ENCODE data around the gene HCN2.
A peak's percentile ranks its signal among the peaks of the same experiment; 100 is the strongest.
"Not testable (repeated sequence)": the region's sequence is repeated elsewhere in the genome, so short reads cannot be mapped to it uniquely, and the experiment has no call there.

Gene HCN2

DNA sequence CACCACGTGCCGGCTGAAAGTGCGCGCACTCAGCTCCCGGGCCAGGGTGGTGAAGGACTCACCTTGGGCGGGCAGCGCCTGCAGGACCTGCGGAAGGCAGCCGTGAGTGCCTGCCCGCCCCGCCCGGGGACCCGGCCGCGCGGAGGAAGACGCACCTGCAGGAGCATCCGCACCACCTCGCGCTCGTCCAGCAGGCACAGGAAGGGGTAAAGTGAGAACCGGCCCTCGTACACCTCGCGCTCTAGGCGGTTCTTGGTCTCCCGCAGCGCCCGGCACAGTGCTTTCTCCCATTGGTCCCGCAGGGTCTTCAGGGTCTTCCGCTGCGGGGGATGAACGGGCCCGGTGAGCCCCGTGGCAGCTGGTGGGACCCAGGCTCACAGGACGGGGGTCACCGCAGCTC is 33.0 kb downstream of the HCN2 start:
- no peak for DNase-seq

DNA sequence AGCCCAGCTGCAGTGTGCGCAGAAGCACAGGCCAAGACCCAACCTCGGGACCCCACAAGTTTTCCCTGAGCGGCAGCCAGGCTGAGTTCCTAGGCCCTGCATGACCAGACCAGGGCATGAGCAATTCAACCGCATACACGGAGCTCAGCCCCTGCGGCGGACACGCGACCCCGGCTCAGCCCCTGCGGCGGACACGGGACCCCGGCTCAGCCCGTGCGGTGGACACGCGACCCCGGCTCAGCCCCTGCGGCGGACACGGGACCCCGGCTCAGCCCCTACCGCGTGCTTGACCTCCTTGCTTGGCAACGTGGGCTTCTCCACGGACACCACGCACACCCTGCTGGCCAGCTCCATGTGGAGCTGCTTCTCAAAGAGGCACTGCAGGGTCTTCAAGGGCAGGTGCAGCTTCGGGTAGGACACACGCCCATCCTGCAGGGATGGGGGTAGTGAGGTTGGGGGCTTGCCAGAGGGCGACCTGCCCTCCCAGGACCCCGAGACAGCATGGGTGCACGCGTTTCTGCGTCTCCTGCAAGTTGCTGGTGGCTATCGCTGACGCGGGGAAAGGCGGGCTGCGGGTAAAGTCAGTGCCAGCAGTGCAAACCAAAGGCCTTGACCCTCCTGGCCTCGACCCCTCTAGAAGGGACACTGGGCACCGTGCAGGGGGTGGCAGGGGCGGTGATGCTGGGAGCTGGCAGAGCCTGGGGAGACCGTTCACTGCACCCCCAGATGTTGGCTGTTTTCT is 33.7 kb downstream of the HCN2 start:
- DNase-seq = no peak

DNA sequence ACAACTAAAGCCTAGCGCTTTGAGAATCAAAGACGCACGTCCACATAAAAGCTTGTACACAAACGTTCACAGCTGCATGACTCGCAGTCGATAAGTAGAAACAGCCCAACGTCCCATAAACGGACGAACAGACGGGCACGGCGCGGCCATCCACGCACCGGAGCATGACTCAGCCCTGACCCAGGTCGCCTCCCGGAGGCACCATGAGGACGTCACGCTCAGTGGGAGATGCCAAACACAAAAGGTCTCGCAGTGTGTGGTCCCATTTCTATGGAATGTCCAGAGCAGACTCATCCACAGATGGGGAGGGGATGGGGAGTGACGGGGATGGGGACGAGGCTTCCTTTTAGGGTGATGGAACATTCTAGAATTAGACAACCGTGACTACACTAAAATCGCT is 34.3 kb downstream of the HCN2 start:
- DNase-seq = no peak

DNA sequence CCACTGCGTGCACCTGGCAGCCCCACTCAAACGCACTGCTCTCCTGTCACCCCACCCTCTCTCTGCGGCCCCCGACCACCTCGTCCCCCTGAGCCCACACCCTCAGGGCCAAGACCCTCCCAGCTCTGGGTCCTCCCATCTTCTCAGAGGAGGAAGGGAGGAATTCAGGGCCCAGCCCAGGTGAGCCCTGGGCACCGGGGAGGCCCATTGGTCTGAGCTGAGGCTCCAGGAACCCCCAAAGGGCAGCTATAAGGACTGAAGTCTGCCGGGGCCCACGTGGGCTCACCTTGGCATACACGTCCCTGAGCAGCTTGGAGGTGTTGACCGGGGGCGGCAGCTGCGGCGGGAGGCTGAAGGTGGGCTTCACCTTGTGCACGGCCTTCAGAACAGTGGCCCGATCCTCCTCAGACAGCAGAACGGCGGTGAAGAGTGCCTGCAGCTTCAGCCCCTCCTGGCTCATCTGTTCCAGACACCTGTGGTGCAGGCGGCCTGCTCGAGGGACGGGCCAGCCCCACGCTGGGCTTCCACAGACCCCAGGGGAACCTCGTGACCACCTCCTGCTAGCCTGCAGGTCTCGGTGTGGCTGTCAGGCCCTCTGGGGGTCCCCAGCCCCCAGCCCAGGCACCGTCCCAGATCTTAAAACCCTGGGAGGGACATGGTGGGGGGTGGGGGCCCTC is 34.9 kb downstream of the HCN2 start:
- no peak for DNase-seq

DNA sequence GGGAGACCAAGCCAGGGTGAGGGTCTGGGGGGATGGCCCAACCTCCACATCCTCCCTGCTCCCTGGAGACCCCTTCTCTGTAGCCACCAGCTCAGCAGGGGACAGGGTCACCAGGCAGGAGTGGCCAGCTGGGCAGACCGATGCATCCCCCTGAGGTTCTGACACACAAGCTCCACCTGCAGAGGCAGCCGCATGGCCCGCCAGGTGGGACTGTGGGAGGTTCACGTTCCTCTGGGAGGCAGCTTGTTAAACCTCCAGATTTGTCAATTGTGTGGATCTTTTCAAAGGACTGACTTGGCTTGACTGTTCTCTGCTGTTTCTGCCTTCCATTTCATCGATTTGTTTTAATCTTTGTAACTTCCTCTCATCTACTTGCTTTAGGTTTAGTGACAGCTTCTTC is 35.6 kb downstream of the HCN2 start:
- DNase-seq = no peak

DNA sequence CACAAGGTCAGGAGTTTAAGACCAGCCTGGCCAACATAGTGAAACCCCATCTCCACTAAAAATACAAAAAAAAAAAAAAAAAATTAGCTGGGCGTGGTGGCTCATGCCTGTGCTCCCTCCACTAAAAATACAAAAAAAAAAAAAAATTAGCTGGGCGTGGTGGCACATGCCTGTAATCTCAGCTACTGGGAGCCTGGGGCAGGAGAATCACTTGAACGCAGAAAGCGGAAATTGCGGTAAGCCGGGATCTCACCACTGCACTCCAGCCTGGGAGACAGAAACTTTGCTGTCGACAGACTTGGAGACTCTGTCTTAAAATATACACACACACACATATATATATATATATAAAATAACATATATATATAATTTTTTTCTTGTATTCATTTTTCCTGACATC is 36.9 kb downstream of the HCN2 start:
- not testable (repeated sequence) for DNase-seq

DNA sequence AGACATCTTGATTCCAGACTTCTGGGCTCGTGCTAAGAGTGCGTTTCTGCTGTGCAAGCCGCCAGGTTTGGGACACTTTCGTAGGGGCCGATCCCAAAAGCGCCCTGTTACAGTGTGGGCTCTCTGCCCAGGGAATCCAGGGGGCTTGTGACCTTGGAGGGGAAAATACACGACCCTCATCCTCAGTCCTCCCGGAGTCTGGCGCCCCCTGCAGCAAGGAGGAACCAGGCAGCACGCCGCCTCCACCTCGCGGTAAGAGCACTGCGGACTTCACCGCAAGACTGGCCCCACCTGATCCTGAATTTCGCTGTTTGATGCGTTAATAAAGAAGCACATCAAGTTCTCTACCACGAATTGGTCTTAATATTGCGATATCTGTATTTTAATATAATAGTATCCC is 38.5 kb downstream of the HCN2 start:
- DNase-seq = no peak

DNA sequence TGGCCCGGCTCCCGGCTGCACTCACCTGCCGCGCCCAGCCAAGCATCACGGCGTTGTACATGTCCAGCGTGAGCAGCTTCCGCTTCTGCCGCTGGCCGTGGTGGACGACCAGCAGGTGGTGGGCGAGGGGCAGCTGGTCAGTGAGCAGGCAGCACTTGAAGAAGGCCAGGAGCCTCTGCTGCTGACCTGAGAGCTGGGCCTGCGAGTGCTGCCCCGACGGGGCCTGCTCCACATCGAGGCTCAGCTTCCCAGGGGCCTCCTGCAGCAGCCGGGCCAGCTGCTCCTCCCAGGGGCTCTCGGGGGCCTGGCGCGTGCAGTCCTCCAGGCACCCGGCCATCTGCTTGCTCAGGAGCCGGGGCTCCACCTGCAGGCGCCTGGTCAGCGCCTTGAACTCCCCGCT is 39.8 kb downstream of the HCN2 start:
- DNase-seq = not testable (repeated sequence)

DNA sequence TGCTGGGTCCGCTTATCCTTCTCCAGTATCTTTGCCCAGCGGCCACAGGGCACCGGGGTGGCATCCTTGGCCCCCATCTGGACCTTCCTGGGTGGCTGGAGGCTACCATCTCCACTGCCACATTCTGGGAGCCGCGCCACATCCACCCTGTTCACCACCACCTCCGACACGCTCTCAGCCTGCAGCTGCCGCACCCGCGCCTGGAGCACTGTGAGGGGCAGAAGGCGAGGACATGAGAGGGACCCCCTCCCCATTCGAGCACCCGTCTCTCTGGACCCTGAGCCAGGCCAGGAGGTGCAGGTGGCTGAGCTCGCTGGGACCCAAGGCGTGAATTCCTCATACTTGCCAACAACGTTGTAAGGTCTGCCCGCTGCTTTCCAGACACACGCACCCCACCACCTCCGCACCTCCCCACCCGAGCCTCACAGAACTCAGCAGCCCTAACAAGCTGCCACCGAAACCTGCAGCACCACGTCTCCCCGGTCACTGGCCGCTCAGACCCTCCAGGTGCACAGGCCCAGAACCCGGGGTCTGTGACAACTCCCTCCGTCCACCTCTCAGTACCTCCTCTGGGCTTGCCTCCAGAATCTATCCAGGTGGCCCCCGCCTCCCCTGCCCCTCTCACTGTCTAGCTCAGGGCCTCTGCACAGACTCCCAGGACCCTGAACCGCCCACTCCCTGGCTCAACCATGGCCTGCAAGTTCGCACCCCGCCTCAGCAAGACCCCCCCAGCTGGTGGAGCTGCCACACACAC is 40.5 kb downstream of the HCN2 start:
- no peak for DNase-seq

DNA sequence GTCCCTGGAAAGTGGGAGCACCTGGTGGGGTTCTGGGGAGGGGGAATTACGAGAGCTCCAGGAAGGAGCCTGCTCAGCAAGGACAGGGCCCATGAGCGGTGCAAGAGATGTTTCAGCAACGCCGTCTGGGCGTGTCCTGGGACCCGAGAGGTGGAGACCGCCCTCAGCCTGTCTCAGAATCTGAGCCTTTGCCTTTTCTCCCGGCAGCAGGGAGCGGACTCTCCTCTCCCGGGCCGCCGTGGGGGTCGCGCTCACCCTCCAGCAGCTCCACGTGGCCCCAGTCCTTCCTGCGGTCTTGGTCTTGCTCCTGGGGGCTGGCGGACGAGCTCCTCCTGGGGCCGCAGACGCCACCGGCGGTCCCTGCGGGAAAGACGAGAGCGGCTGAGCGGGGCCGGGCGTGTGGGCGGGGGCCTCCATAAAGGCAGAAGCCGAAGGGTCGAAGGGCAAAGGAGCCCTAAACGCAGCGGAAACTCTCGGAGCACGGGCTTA is 42.9 kb downstream of the HCN2 start:
- DNase-seq = no peak

DNA sequence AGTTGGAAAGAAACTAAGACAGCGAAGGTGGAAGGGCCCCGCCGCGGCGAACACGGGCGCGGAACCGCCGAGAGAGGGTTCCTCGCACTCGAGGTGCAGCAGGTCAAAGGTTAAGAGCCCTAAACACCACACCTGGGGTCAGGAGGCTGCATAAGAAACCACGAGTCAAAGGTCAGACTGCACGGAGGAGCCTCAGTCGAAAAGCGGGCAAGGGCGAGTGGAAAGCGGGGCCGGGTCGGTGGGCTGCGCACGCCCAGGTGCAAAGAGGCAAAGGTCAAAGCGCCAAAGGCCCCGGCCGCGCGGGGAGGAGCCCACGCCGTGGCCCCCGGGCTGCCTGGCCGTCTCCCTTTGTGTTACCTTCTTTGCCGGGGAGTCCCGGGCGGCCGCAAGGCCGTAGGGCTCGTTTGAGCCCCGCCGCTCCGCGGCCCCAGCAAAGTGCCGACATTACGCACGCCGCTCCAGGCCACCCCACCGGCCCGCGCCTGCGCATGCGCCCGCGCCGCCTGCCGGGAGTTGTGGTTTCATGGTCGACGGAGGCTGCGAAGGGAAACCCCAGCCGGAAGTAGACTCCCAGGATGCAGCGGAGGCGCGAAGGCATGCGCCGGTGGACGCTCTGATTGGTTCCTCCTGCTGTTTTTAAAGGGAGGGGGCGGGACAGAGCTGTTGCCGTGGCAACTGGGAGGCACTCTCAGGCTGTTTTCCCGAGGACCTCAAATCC is 43.5 kb downstream of the HCN2 start, which contains the start of gene POLRMT:
Gene POLRMT (minus strand): TSS at position 470 of the 718 bp plus-strand sequence. CDS start 25 bp downstream, at position 445.
- peak; percentile 93 to 95 (median 94) for DNase-seq

DNA sequence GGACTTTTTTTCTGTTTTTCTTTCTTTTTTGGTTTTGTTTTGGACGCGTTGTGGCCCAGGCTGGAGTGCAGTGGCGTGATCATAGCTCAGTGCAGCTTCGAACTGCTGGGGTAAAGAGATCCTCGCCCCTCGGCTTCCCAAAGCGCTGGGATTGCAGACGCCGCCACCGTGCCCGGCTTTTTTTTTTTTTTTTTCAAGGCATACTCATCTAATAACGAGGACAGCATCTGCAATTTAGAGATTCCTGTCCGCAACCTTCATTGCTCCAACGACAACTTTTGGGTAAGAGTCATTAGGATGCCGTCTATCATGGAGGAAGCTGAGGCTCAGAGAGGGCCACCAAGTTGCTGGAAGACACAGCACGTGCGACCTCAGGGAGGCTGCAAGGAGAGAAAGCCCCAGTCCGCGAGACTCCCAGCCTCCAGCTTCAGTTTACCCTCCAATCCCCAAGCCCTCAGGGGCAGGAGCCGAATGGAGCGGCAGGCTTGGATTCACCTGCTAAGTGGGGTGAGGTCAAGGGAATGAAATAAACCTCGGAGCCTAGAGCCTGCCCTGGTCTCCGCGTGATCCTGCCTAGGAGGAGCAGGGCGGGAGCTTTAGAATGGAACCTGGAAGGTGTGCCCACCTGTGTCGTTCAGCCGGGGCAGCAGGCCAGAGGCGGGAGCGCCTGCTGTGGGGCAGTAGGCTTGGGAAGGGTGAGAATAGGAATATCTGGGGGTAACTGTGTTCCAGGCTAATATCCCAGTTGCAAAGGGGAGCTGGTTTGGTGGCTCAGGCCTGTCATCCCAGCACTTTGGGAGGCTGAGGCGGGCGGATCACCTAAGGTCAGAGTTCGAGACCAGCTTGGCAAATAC is 44.3 kb downstream of the HCN2 start:
- no peak for DNase-seq

DNA sequence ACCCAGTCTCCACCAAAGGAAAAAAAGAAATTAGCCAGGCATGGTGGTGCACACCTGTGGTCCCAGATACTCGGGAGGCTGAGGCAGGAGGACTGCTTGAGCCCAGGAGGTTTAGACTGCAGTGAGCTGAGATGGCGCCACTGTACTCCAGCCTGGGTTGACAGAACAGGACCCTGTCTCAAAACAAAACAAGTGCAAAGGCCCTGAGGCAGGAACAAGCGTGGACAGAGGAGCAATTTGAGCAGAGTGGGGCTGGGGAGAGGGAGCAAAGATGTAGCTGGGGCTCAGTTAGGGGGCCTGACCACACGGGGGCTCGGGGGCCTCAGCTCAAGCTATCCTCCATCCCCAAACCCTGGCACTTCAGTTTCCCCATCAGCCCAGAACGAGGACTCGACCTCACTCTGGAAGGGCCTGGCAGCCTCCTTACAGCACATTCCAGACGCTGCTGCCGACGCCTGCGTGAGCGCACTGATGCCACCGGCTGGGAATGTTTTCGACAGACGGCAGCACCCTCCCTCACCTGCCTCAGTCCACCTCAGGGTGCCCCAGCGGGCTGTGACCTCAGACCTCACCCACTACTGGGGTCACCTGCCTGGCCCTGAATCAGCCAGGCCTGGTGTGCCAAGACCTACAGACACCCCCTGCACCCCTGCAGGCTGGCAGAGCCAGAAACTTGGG is 45.4 kb downstream of the HCN2 start:
- no peak for DNase-seq

DNA sequence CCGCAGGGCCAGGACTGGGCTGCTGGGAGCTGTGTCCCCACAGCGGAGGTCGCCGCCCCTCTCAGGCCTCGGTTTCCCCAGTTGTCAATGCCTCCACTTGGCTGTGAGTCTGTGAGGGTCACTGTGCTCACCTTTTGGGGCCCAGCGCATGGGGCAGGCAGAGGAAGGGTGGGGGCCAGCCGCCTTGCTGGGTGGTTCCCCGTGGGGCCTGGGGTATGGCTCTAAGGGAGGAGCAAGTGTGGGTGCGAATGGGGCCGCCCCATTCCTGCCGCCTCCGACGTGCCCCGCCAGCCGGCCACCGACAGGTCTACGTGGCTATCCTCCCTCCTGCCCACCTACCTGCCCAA is 49.2 kb downstream of the HCN2 start:
- DNase-seq = no peak

DNA sequence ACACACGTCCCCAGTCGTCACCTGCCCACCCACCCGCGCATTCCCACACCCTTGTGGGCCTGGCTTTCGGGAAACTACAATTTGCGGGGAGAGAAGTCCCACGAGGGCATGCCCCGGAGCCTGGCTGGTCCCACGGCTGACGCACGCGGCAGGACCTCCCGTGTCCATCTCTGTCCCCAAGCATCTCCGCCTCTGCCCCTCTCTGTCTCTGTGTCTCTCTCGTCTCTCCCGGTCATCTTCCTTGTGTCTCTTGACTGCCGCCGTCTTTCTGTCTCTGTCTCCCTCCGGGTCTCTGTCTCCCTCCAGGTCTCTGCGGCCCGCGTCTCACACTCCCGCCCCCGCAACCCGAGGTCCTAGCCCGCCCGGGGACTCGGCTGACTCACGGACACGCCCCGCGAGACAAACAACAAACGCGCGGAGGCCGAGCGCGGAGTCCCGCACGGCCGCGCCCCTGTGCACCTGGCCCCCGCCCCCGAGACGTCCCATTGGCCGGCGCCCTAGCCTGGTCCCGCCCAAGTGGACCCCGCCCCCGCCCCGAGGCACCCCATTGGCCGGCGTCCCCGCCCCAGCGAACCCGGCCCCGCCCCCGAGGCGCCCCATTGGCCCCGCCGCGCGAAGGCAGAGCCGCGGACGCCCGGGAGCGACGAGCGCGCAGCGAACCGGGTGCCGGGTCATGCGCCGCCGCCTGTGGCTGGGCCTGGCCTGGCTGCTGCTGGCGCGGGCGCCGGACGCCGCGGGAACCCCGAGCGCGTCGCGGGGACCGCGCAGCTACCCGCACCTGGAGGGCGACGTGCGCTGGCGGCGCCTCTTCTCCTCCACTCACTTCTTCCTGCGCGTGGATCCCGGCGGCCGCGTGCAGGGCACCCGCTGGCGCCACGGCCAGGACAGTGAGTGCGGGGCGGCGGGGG is 49.8 kb downstream of the HCN2 start, which contains the start of gene FGF22:
Gene FGF22 (plus strand): TSS at position 627 of the 908 bp plus-strand sequence. CDS start 47 bp downstream, at position 674.
- DNase-seq = peak; percentile 85 to 99 (median 96)

DNA sequence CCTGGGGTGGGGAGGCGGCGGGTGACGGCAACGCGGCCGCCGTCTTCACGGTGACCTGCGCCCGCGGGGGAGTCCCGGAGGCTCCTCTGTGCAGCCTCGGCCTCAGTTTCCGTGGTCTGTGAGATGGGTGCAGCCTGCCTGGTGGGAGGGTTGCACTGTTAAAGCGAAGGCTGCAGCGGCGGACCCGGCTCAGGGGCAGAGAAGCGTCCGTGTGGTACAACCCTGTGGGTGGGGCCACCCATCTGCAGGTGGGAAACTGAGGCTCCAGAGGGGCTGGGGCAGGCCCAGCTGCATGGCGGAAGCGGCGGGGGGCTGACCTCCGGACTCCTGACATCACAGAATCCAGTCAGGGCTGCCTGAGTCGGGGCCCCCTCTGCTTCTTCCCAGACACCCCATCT is 50.5 kb downstream of the HCN2 start:
- no peak for DNase-seq

DNA sequence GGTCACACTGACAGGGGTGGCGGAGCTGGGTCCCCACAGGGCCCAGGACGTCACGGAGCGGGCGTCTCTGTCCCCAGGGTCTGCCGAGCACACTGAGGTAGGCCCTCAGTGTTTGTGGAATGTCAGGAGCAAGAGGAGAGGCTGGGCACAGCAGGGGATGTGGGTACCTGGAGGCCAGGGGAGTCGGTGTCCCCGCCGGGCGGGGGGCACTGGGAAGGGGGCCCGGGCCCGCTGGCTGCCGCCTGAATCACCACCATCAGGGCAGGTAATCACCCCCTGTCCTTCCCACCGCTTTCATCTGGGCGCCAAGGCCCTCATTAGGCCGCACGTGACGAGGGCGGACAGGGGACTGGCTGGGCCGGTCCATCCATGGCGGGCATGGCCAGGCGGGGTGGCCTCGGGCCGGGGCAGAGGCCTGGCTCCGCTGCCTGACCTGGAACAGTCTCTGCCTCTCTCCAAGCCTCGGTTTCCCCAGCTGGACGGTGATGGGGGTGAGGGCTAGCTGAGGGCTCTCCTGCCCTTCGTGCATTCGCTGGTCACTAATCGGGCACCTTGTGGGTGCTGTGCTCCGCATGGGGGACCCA is 51.0 kb downstream of the HCN2 start:
- DNase-seq = no peak

DNA sequence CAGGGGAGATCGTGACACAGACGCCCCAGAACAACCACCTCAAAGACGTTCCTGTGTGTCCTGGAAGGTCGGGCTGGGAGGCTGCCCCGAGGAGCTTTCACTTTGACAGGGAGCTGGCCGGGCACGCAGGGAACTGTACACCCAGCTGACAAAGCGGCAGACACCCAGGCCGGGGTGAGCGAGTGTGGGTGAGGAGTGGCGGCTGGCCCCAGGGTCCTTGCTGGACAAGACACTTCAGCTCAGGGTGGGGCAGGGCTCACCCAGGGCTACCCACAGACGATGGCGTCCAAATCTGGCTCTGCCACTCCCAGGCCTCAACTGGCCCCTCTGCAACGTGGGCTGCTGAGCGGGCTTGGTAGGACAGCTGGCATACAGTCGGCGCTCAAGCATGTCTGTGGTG is 52.0 kb downstream of the HCN2 start:
- no peak for DNase-seq

DNA sequence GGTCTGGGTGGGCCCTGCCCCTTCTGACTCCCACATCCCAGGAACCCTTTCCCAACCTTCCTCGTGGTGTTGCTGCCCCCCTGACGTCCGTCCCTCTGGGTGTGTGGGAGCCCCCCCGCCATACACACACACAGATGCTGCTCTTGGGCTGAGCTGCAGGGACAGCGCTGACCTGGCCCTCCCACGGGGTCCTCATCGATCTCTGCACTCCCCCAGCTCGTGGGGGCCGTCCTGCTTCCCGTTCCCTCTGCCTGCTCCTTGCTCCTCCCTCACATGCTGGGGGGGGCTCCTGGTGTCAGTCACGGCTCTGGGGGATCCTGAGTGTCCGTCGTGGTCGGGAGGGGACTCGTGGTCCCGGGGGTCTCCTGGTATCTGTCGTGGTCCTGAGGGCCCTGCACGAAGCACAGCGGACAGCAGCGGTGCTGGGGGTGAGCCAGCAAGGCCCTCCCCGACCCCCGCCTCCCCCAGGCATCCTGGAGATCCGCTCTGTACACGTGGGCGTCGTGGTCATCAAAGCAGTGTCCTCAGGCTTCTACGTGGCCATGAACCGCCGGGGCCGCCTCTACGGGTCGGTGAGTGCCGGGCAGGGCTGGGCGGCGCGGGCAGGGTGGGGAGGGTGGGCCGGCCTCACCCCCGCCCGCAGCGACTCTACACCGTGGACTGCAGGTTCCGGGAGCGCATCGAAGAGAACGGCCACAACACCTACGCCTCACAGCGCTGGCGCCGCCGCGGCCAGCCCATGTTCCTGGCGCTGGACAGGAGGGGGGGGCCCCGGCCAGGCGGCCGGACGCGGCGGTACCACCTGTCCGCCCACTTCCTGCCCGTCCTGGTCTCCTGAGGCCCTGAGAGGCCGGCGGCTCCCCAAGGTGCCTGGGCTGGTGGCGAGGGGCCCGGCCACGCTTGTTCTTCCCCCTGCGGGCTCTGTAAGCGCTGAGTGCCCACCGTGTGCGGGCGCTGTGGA is 53.4 kb downstream of the HCN2 start:
- no peak for DNase-seq

Measured in activated naive CD4-positive, alpha-beta T cell (primary cell).